Measurements from ENCODE around the gene PRKN.

DNA sequence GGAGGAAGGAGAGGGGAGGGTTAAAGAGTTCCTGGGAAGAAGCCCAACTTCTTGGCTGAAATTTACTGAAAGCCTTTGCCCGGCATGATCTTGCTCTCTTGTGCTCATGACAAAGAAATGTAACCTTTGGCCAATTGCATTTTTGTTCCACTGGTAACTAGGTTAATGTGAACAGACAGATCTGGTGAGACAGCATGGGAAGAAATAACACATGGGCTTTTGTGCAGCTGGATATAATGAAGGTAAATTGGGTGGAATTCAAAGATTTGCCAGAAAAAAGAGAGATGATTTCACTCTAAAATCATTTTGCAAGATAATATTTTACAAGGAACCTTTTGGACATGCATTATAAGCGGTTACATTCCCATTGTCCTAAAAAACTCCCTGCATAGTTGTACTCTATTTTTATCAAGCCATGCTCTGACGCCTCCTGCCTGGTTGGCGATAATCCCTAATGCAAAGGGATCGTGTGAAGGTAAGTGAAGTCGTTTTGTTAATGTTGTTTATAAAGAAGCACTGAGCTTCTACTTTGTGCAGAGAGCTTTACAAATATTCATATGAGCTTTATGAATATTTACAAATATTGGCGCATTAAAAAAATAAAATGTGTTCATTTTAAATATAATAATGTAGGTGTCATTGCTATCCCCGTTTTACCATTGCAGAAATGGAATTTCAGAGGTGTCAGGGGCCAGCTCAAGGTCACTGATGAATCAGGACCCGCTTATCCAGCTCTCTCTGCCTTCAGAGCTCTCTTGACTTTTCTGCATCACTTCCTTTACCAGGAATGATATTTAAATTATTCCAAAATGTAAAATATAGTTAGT is 1292.4 kb downstream of the PRKN start:
- TF ChIP-seq, protein P1, sequence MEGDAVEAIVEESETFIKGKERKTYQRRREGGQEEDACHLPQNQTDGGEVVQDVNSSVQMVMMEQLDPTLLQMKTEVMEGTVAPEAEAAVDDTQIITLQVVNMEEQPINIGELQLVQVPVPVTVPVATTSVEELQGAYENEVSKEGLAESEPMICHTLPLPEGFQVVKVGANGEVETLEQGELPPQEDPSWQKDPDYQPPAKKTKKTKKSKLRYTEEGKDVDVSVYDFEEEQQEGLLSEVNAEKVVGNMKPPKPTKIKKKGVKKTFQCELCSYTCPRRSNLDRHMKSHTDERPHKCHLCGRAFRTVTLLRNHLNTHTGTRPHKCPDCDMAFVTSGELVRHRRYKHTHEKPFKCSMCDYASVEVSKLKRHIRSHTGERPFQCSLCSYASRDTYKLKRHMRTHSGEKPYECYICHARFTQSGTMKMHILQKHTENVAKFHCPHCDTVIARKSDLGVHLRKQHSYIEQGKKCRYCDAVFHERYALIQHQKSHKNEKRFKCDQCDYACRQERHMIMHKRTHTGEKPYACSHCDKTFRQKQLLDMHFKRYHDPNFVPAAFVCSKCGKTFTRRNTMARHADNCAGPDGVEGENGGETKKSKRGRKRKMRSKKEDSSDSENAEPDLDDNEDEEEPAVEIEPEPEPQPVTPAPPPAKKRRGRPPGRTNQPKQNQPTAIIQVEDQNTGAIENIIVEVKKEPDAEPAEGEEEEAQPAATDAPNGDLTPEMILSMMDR (conservative IDR thresholded peaks at IDR 0.05), result no peak
- no peak for TF ChIP-seq ZFX (IDR thresholded peaks at IDR 0.05)

Measured in C4-2B (cell line).